DMS 273 (cell line): Measurements from ENCODE around the gene C21orf58.
A peak's percentile ranks its signal among the peaks of the same experiment; 100 is the strongest.
"Not testable (repeated sequence)": the region's sequence is repeated elsewhere in the genome, so short reads cannot be mapped to it uniquely, and the experiment has no call there.

Experiments
- DNase-seq: peaks from one replicate; lab custom pipeline; 2025; ENCODE audit not compliant: unreplicated experiment; lab: John Stamatoyannopoulos, UW

C21orf58 gene

DNA sequence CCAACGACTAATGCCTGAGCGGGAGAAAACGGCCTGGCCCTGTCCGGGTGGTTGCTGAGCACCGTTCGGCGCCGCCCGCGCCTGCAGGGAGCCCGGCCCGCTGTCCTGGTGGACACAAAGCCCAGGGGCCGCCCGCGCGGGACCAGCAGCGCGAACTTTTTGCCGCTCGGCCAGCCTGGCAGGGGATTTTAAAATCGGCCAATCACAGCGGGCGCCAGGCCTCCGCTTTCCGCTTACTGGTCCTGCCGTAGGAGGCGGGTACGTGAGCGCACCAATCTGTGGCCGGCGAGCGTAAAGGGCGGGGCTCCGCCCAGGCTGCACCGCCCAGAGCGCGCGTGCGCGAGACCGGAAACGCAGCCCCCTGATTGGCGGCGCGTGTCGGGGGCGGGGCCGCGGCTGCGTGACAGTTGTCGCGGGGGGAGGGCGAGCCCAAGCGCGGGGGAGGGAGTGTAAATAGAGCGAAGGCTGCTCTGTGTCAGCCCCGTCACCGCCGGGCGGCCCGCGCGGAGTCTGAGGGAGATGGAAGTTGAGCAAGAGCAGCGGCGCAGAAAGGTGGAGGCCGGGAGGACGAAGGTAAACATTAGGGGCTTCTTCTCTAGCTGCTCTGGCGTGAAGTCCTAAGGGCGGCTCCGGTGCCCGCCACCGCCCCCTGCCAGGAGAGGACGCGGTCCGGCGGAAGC is at the start of gene C21orf58, which contains the start of gene PCNT:
Gene C21orf58, minus strand, starts transcription at position 161 of the 680 bp plus-strand sequence. CDS start 1,132 bp downstream, outside the sequence.
Gene PCNT, plus strand, starts transcription at position 447 of the 680 bp plus-strand sequence. Its CDS starts 73 bp downstream, at position 520.
- DNase-seq, result peak; percentile 99

DNA sequence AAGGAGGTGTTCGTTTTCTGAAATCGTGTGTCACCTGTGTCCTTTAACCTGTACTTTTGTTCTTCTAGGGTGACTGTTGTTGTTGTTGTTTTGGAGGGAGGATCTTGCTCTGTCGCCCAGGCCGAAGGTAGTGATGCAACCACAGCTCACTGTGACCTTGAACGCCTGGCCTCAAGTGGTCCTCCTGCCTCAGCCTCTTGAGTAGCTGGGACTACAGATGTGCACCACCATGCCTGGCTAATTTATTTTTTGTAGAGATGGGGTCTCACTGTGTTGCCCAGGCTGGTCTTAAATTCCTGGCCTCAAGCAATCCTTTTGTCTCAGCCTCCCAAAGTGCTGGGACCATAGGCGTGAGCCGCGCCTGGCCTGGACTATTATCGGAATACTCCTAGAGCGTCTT is 49.3 kb upstream of the C21orf58 start:
- not testable (repeated sequence) for DNase-seq

- DNase-seq, result no peak
Measured at GRCh38 chr21:46372014-46372485, 48.4 kb upstream of the C21orf58 start.

- no peak for DNase-seq
Measured at GRCh38 chr21:46371204-46372013, 47.7 kb upstream of the C21orf58 start.

GRCh38 chr21:46369520-46370235 is 46.0 kb upstream of the C21orf58 start:
- no peak for DNase-seq

DNA sequence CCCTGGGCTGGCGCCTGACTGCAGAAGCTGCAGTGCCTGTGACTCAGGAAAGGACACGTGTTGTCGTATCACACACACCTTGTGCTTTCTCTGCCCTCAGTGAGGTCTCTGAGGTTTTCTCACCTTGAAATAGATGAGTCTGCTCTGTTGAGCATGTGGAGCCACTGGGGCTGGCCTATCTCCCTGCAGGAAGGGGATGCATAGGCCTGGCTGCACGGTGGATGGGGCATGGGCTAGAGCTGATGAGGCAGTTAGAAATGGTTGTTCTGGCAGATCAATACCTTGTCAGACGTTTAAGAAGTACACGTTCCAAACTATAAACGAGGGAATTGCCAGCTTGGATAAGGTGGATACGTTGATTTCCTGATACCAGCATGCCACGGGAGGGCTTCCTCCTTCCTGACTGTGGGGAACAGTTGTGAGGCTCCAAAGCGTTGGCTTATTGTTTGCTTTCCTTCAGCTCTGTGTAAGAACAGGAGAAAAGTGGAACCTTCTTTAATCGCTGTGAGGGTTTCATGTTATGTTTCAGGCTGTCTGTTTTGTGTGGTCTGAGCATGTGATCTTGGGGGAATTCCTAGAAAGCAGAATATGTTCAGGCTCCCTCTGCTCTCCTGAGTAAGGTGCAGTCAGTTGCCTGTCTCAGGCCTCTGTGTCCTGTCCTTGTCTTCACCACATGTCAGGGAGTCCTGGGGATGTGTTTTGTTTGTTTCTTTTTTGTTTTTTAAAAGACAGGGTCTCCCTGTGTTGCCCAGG is 45.0 kb upstream of the C21orf58 start:
- DNase-seq, result no peak

DNA sequence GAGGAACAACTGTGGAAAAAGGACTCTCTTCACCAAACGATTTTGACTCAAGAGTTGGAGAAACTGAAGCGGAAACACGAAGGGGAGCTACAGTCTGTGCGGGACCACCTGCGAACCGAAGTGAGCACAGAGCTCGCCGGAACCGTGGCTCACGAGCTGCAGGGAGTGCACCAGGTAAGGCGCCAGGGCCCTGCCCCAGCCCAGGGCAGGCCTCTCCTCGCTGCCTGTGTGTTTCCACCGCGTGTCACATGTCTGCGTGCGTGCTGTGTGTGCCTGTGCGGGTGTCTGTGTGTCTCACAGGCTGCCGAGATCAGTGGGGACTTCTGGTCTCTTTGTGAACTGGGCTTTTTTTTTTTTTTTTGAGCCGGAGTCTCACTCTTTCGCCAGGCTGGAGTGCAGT is 43.3 kb upstream of the C21orf58 start:
- DNase-seq, result no peak

- no peak for DNase-seq
Measured at GRCh38 chr21:46366561-46366960, 42.9 kb upstream of the C21orf58 start.

DNA sequence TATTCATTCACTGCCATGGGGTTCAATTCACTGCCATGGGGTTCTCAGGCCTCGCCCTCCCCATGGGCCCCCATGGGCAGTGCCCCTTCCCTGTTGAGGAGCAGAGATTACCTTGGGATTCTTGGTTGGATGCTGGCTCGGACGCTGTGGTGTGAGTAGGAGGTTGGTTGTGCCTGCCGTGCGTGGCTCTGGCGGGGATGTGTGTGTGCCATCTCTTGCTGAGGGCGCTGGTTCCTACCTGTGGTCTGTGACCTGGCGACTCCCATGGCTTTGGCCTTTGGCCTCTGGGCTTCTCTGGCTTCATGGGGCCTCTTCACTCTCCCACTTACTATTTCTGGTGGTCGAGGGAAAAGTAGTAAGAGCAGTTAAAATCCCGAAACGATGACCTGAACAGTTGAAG is 42.4 kb upstream of the C21orf58 start:
- no peak for DNase-seq

DNA sequence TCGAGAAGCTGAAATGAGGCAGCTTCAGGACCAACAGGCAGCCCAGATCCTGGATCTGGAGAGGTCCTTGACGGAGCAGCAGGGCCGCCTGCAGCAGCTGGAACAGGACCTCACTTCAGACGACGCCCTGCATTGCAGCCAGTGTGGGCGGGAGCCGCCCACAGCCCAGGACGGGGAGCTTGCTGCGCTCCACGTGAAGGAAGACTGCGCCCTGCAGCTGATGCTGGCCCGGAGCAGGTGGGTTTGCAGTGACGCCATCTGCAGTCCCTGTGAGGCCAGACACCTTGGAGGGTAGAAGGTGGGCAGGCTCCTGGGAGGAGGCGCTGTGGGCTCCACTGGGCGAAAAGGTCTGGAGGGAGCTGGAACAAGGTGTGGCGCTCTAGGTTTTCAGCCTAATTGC is 40.0 kb upstream of the C21orf58 start:
- no peak for DNase-seq

DNA sequence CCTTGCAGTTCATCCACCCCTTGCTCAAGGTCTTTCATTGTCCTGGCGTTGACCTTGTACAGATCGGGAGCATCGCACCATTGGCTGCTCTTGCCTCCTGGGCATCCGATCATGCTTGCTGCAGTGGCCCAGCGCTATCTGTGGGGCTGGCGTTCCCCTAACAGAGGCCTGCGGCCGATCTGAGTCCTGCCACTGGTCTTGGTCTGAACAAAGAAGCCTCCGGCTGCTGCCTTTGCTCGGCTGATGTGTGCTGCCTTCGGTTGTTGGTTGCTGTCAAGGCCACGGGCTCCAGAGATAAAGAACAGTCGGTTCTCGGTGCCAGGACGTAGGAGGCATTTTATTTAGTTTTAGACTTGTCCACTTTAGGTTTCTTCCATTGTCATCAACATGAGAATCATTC is 39.3 kb upstream of the C21orf58 start:
- no peak for DNase-seq

DNA sequence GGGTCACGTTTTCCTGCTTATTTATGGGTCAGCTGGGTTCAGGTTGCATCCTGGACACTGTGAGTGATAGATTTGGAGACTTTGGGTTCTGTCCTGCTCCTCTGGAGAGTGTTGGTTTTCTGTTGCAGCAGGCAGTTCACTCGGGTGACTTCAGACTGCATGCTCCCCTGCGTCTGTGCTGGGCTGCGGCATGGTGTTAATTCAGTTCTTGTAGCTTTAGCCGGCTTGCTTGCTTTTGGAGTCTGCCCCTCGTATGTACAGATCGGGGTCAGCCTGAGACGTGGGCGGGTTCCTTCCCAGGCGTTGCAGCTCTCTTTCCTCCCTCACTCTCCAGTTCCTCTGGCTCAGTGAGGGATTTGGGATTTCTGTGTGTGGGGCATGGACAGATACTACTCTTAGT is 38.3 kb upstream of the C21orf58 start:
- DNase-seq, result no peak

GRCh38 chr21:46361176-46361575 is 37.5 kb upstream of the C21orf58 start:
- no peak for DNase-seq

GRCh38 chr21:46357684-46358425 is 34.2 kb upstream of the C21orf58 start:
- no peak for DNase-seq

DNA sequence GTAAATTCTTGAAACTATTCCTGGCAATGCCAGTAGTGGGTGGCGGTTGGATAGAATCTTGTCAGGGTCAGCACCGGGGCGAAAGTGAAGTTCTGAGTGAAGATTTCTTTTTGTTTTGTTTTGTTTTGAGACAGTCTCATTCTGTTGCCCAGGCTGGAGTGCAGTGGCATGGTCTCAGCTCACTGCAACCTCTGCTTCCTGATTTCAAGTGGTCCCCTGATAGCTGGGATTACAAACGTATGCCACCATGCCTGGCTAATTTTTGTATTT is 33.6 kb upstream of the C21orf58 start:
- no peak for DNase-seq

DNA sequence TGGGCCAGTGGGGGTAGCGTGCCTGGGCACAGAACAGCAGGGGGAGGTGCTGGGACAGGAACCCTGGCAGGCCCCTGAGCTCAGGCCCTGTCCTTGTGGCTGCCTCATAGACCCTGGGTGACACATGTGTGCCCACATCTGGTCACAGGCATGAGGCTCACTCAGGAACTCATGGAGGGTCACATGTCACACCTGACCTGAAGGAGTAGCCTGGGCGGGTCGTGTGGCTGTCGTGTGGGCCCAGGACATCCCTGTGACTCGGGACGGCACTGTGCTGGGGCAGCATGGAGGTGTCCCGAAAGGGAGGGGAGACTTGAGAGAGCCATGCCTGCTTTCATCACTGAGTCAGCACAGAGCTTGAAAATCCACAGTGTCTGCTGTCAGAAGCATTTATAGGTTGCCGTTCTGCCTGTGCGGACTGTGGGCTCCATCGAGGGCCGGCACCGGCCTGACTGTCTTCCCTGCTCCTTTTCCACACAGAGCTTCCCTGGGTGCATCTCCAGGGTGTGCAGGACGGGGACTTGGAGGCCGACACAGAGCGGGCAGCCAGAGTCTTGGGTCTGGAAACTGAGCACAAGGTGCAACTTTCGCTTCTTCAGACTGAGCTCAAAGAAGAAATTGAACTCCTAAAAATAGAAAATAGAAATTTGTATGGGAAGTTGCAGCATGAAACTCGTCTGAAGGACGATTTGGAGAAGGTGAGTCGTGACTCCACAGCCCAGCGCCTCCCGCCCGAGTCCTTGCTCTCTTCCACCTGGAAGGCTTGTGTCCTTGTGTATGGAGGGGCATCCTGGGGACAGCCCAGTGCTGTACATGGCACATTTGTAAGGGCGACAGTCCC is 33.0 kb upstream of the C21orf58 start:
- no peak for DNase-seq

GRCh38 chr21:46356005-46356338 is 32.3 kb upstream of the C21orf58 start:
- DNase-seq, result no peak

DNA sequence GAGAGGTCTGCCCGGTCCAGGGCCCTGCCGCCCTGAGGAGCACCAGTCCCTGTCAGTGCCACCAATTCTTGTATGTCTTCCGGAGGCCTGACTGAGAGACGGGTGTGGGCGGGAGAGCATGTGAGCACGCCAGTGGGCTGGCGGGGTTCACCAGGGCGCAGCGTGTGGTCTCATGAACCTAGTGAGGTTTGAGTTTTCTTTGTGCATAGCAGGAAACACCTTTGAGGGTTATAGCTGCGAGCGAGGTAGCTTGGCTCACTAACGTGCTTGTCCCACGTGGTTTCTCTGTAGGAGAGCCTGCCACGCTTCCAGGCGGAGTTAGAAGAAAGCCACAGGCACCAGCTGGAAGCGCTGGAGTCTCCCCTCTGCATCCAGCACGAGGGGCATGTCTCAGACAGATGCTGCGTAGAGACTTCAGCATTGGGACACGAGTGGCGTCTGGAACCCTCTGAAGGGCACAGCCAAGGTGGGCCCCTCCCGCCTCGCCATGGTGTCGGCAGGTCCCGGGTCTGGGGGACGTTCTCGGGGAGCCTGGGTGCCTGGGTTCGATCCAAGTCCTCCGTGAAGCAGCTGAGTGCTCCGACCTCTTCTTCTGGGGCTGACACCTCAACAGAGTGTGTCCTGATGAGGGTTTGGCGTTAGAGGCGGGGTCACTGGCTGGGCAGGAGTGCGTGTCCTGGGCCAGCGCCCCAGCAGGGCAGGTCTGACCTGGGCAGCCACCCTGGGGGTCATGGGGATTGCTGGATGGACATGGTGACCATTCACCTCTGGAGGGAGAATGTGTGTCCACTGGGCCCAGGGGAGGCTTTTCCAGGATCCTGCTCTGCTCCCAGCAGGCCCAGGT is 31.7 kb upstream of the C21orf58 start:
- DNase-seq, result no peak

DNA sequence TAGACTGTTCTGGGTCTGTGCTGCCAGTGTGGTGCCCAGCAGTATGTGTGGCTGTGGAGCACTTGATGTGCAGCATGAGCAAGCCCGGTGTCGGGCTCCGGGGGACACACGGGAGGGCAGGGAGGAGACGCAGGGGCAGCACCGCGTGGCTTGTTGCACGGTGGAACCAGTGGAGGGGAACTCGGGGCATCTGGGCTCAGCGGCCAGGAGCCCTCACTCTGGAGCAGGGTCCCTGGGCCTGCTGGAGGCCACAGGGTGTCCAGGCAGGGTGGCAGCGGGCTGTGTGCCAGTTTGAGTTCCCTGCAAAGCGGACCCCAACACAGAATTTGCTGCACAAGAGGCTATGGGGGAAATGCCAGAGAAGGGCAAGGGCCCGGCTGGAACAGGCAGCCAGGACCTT is 30.8 kb upstream of the C21orf58 start:
- no peak for DNase-seq
